ACHN (cell line): ENCODE data around the gene MFSD6.
"Not testable (repeated sequence)": the region's sequence is repeated elsewhere in the genome, so short reads cannot be mapped to it uniquely, and the experiment has no call there.

Experiments
- DNase-seq: peaks from one replicate; pipeline ENCODE4 v3.0.0-alpha.2; 2015
- in situ Hi-C: cut with HindIII; loops from 2 replicates; pipeline ENCODE4 v1.10.0; 2017; ENCODE audit warnings: low sequenced_read_pairs, low pct_ligation_motif_present, low pct_unique_long_range_greater_than_20kb

Gene MFSD6

DNA sequence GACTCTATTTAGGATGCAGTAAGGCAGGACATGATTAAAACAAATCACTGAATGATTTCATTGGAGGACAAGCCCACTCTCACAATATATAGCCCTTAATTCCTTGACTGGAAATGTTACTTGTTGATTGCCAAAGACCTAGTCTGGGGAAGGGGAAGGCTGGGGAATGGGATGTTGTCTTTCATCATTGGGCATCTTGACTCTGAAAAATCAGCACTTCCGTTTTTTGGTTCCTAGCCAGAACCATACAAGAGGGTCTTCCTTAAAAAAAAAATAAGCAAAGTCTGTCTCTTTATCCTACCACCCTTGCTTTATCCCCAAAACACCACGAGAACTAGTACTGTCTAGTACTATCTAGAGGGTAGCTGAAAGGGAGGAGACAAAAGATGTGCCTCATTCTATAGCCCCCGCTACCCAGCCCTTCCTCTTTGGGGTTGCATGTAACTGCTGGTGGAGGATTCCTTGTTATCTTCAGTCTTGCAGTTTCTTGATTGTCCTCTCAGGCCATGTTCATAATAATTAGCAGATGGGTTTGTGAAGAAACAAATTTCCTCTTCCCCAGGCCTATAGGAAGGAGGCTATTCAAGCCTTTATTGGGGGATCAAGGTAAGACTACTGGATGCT lies 70.5 kb downstream of the MFSD6 start:
- no peak for DNase-seq
- in situ Hi-C loops: no loop called here

GRCh38 chr2:190481339-190481738 lies 73.2 kb downstream of the MFSD6 start:
- in situ Hi-C loops: no loop called here
- DNase-seq: no peak

DNA sequence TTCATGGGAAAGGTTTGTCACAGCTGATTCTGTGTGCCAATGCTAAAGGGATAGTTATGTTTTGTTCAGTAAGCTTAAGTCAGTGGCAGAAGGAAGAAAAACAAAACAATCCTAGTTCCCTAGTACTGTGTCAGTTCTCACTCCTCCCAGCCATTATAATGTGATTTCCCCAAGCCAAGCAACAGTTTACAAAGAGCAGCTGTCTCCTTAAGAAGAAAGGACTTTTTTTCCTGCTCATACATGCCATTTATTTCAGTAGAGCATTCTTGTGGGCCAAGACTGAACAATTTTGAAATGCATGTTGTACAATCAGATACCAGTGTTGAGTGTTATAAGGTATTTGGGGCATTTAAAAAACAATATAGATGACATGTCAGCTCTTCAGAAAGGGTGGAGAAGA lies 74.3 kb downstream of the MFSD6 start:
- in situ Hi-C loops: no loop called here
- DNase-seq: no peak

DNA sequence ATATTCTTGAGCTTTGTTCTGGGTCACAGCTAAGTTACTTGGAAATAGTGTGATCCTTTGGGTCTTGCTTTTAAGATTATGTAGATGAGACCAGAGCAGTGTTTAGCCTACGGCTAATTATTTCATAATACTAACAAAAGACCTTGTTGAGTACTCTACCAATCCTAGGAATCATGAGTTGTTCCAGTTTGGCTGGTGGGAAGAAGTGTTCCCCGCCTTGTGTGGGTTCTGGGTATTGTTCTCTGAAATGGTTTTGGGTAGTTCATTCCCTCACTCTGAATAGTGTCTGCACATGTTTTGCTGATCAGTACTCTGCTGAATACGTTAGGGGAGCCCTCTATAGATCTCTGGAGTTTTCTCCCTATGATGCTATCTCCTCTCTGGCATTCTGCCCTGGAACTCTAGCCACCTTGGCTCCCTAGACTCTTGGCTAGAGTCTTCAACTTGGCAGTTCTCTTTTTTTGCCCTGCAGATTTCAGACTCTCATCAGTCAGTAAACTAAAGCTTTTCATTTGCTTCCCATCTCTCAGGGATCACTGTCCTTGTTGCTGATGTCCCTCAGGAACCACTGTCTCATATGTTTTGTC lies 78.0 kb downstream of the MFSD6 start:
- in situ Hi-C loops: no loop called here
- DNase-seq: no peak

DNA sequence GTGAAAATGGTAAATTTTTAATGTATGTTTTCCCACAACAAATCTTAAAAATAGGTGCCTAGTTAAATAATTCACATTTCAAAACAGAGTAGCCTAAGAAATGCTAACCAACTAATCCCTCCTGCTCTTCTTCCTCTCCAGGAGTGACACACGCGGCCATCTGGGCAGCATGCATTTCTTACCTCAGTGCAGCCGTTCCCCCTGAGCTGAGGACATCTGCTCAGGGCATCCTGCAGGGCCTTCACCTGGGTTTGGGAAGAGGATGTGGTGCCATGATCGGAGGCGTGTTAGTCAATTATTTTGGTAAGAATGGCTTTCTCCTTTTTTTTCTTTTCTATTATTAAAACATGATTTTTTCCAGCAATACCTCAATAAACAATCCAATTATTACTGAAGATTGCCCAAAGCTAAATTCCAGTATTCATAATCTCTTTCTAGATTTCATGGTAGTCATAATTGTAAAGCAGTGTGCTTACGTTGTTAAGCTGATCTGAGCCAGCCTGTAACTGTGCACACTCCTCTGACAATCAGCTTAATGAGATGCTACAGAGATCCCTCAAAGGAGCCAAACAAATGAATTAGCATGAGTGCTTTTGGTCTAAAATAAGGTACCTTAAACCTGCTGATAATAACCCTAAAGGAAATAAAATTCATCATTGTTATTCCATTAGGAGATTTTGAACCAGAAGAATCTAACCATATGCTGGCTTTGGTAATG lies 80.5 kb downstream of the MFSD6 start:
- no peak for DNase-seq
- in situ Hi-C loops: no loop called here

DNA sequence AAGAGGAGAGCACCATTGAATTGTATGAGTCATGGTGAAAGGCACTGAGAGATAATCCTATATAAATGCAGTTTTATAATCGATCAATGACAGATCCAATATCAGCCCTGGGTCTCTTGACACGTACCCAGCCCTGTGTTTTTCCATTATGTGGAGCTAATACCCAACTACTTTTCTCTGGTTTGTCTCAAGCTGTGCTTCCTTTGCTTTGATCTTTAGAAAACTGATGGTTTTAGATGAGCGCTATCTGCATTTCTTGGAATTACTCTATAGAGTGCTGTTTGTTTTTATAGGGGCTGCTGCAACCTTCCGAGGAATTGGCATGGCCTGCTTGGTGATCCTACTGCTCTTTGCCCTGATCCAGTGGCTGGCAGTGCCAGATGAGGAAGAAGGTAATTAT lies 81.3 kb downstream of the MFSD6 start:
- in situ Hi-C loops: no loop called here
- DNase-seq: no peak

GRCh38 chr2:190490502-190490901 lies 82.3 kb downstream of the MFSD6 start:
- no peak for DNase-seq
- in situ Hi-C loops: no loop called here

DNA sequence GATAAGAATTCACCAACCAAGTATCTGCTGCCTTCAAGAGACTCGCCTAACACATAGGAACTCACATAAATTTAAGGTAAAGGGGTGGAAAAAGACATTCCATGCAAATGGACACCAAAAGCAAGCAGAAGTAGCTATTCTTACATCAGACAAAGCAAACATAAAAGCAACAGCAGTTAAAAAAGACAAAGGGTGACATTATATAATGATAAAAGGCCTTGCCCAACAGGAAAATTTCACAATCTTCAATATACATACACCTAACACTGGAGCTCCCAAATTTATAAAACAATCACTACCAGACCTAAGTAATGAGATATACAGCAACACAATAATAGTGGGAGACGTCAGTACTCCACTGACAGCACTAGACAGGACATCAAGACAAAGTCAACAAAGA lies 84.9 kb downstream of the MFSD6 start:
- DNase-seq: no peak
- in situ Hi-C loops: no loop called here

- DNase-seq, in situ Hi-C loops: not testable (repeated sequence)
These were observed 86.6 kb downstream of the MFSD6 start for GRCh38 chr2:190494600-190495227.

DNA sequence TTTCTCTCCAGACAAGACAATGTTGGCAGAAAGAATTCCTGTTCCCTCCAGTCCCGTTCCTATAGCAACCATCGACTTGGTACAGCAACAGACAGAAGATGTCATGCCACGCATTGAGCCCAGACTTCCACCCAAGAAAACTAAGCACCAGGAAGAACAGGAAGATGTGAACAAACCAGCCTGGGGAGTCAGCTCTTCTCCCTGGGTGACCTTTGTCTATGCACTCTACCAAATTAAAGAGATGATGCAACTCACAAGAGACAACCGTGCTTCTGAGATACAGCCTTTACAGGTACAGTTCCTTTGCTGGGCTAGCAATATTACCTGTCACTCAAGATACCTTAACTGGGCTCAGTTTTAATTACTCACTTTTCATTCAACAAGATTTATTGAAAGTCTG lies 89.3 kb downstream of the MFSD6 start:
- no peak for DNase-seq
- in situ Hi-C loops: no loop called here

DNA sequence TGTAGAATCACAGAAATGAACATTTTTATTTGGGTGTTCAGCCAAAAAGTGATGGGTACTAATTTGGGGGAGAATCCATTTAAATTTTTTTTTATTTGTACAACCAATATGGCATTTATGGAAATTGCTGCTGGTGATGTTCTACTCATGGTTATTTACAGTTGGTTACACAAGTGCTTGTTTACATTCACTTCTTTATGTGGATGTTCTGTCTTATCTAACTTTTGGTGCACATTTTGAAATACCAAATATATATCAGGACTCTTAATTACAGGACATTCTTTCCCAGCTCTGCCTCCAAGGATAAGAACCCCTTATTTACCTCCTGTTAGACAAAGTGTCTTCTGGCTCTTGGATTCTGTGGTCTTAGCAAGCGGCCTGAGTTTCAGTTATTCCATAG lies 91.1 kb downstream of the MFSD6 start:
- no peak for DNase-seq
- in situ Hi-C loops: no loop called here

DNA sequence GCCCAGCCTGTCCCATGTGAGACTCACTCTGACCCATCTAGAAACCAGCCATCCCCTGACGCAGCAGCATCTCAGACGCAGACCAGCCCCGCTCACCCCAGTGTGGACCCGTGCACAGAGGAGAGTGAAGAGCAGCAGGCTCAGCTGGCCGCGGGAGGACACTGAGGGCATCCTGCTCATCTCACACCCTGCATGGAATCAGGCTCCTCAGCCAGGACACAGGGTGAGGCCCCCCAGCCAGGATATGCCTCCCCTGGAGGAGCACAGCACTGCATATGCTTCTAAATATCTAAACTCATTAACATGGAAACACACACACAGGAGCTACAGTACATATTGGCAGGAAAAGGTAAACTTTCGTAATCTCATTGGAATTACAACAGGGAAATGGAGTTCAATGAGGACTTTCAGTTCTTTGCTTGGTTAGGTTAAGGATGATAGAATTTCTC lies 91.9 kb downstream of the MFSD6 start:
- DNase-seq: no peak
- in situ Hi-C loops: no loop called here

GRCh38 chr2:190501231-190501630 lies 93.1 kb downstream of the MFSD6 start:
- in situ Hi-C loops: no loop called here
- DNase-seq: no peak

GRCh38 chr2:190501702-190502407 lies 93.7 kb downstream of the MFSD6 start:
- in situ Hi-C loops: no loop called here

DNA sequence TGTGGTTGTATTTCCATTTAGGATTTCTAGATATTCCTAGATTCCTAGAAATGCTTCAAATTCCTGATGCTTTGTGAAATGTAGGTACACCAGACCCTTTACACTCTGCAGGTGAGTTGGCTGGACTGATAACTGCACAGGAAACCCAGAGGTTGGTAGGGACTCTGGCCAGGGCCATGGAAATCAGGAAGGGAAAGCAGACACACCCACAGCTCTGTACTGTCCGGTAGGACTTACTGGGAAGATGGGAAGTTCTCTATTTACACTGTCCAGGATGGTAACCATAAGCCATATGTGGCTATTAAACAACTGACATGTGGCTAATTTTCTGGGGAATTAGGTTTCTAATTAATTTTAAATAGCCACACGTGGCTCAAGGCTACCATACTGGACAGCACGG lies 94.9 kb downstream of the MFSD6 start:
- no peak for DNase-seq
- in situ Hi-C loops: no loop called here

More at GRCh38 chr2:190501702-190502407, 93.7 kb downstream of the MFSD6 start:
- DNase-seq: no peak

DNA sequence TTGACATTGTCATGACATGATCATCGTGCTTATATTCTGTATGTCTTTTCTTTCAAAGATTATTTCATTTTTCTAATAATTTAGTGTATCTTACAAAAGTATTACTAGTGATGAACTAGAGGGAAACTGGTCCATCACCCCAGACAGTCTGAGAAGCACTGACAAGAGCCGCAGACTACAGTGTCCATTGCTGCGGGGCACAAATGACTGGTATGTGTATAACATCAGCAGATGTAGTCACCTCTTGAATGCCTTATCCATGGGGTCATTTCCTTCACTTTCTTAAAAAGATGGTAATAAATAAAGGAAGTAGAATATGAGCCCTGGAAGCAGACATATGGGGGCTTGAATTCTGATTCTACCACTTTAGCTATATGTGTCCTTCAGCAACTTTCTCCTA lies 96.8 kb downstream of the MFSD6 start:
- no peak for DNase-seq
- in situ Hi-C loops: no loop called here

DNA sequence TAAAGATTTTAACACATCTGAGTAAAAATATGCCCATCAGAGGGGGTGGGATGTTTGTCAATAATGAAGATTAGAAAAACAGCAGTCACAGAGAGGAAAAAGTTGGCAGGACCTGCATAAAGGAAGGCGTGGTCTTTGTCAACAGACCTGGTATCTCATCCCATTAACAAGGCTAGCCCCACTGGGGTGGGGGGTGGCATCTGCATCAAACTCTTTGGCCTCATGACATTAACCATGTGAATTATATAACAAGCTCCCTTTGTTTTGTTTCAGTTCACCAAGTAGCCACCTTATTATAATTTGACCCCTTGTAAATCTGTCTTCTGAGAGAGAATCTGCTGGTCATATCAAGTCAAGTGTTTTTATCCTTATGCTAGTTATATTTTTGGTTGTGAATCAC lies 97.5 kb downstream of the MFSD6 start:
- in situ Hi-C loops: no loop called here
- DNase-seq: no peak

GRCh38 chr2:190506666-190507065 lies 98.5 kb downstream of the MFSD6 start:
- in situ Hi-C loops: no loop called here
- no peak for DNase-seq

GRCh38 chr2:190507135-190507534 lies 99.0 kb downstream of the MFSD6 start:
- no peak for DNase-seq
- in situ Hi-C loops: no loop called here
